ENCODE data around the gene TNFRSF1A.

Gene TNFRSF1A

GRCh38 chr12:6303071-6303470 lies 38.8 kb downstream of the TNFRSF1A start:
- Histone ChIP-seq H4K20me1 (ENCODE audit: insufficient read depth) (no peaks in the 10 kb centered on the region), H3K4me1 (ENCODE audit: low read depth, poor library complexity, severe bottlenecking) (no peaks in the 10 kb centered on the region), H3K4me2 (no peak overlapping the region), H3K9ac (no peak overlapping the region), H3K36me3 (ENCODE audit: insufficient read depth) (no peaks in the 10 kb centered on the region), H3K27me3 (ENCODE audit: insufficient read depth, low read depth) (no peaks in the 10 kb centered on the region), H3K79me2 (ENCODE audit: insufficient read depth, low read depth) (no peaks in the 10 kb centered on the region), H3K27ac (no peak overlapping the region), H3K4me3 (IDR thresholded peaks at IDR 0.05; ENCODE audit: insufficient read depth, low read depth, low read length) (no peak overlapping the region), H2AFZ (ENCODE audit: low read depth) (no peak overlapping the region)
- TF ChIP-seq, protein P1, sequence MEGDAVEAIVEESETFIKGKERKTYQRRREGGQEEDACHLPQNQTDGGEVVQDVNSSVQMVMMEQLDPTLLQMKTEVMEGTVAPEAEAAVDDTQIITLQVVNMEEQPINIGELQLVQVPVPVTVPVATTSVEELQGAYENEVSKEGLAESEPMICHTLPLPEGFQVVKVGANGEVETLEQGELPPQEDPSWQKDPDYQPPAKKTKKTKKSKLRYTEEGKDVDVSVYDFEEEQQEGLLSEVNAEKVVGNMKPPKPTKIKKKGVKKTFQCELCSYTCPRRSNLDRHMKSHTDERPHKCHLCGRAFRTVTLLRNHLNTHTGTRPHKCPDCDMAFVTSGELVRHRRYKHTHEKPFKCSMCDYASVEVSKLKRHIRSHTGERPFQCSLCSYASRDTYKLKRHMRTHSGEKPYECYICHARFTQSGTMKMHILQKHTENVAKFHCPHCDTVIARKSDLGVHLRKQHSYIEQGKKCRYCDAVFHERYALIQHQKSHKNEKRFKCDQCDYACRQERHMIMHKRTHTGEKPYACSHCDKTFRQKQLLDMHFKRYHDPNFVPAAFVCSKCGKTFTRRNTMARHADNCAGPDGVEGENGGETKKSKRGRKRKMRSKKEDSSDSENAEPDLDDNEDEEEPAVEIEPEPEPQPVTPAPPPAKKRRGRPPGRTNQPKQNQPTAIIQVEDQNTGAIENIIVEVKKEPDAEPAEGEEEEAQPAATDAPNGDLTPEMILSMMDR (conservative IDR thresholded peaks at IDR 0.05; ENCODE audit: low read depth, low read length) = no peak

DNA sequence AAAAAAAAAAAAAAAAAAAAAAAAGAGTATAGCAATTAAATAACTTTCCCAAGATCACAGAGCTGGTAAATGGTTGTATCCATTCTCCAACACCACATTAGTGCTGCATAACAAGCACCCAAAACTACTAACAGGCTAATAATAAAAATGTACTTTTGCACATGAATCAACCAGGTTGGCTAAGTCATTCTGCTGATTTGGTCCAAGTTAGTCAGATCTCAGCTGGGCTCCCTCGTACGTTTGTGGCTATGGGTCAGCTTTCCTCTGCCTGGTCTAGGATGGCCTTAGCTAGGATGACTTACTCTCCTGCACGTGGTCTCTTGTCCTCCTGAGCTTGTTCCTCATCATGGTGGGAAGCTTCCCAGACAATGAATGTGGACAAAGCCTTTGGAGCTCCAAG lies 39.3 kb downstream of the TNFRSF1A start:
- H3K9ac ChIP-seq = no peak overlapping the region
- H4K20me1 ChIP-seq (ENCODE audit: insufficient read depth) = no peaks in the 10 kb centered on the region
- no peaks in the 10 kb centered on the region for H3K36me3 ChIP-seq (ENCODE audit: insufficient read depth)
- H3K79me2 ChIP-seq (ENCODE audit: insufficient read depth, low read depth) = no peaks in the 10 kb centered on the region
- no peaks in the 10 kb centered on the region for H3K4me1 ChIP-seq (ENCODE audit: low read depth, poor library complexity, severe bottlenecking)
- H3K27me3 ChIP-seq (ENCODE audit: insufficient read depth, low read depth) = no peaks in the 10 kb centered on the region
- TF ChIP-seq, protein P1 (conservative IDR thresholded peaks at IDR 0.05; ENCODE audit: low read depth, low read length) = no peak
- H3K27ac ChIP-seq = no peak overlapping the region
- no peak overlapping the region for H2AFZ ChIP-seq (ENCODE audit: low read depth)
- no peak overlapping the region for H3K4me3 ChIP-seq (IDR thresholded peaks at IDR 0.05; ENCODE audit: insufficient read depth, low read depth, low read length)
- H3K4me2 ChIP-seq = no peak overlapping the region

DNA sequence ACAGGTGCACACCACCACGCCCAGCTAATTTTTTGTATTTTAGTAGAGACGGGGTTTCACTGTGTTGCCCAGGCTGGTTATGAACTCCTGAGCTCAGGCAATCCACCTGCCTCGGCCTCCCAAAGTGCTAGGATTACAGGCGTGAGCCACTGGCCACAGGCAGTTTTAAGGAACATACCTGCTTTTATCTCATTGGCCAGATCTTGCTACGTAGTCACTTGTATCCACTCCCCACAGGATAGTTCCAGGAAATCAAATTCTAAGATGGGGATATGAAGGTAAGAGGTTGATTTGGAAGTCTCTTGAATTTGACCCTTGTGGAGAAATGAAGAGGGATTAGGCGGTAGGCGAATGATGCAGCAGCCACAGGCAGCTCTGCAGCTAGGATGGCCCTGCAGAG lies 40.2 kb downstream of the TNFRSF1A start:
- Histone ChIP-seq H3K27ac (no peak overlapping the region), H3K4me3 (IDR thresholded peaks at IDR 0.05; ENCODE audit: insufficient read depth, low read depth, low read length) (no peak overlapping the region), H2AFZ (ENCODE audit: low read depth) (no peak overlapping the region), H3K27me3 (ENCODE audit: insufficient read depth, low read depth) (no peaks in the 10 kb centered on the region), H3K36me3 (ENCODE audit: insufficient read depth) (no peaks in the 10 kb centered on the region), H3K9ac (no peak overlapping the region), H3K79me2 (ENCODE audit: insufficient read depth, low read depth) (no peaks in the 10 kb centered on the region), H3K4me1 (ENCODE audit: low read depth, poor library complexity, severe bottlenecking) (no peaks in the 10 kb centered on the region), H3K4me2 (no peak overlapping the region), H4K20me1 (ENCODE audit: insufficient read depth) (no peaks in the 10 kb centered on the region)
- TF ChIP-seq, protein P1 (conservative IDR thresholded peaks at IDR 0.05; ENCODE audit: low read depth, low read length) = no peak

DNA sequence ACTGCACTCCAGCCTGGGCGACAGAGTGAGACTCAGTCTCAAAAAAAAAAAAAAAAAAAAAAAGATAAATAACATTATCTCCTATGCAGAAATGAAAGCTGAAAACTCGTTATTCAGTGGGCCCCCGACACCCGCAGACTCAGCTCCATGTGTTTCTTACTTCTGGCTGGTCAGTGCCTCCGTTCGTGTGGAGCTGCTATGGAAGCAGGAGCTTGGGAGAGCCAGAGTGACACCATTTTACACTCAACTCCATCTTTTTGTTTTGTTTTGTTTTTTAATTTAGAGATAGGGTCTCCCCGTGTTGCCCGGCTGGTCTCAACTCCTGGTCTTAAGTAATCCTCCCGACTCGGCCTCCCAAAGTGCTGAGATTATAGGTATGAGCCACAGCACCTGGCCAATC lies 44.7 kb downstream of the TNFRSF1A start:
- Histone ChIP-seq H3K36me3 (ENCODE audit: insufficient read depth) (no peaks in the 10 kb centered on the region), H3K4me1 (ENCODE audit: low read depth, poor library complexity, severe bottlenecking) (no peaks in the 10 kb centered on the region), H3K27ac (no peak overlapping the region), H3K9ac (no peak overlapping the region), H3K79me2 (ENCODE audit: insufficient read depth, low read depth) (no peaks in the 10 kb centered on the region), H3K4me3 (IDR thresholded peaks at IDR 0.05; ENCODE audit: insufficient read depth, low read depth, low read length) (no peak overlapping the region), H4K20me1 (ENCODE audit: insufficient read depth) (no peaks in the 10 kb centered on the region), H2AFZ (ENCODE audit: low read depth) (no peak overlapping the region), H3K27me3 (ENCODE audit: insufficient read depth, low read depth) (no peaks in the 10 kb centered on the region), H3K4me2 (no peak overlapping the region)
- TF ChIP-seq, protein P1 (conservative IDR thresholded peaks at IDR 0.05; ENCODE audit: low read depth, low read length) = no peak

Data from KMS-11 (cell line).